Measurements from ENCODE around the gene ADSS2.
A peak's percentile ranks its signal among the peaks of the same experiment; 100 is the strongest.

ADSS2 gene

DNA sequence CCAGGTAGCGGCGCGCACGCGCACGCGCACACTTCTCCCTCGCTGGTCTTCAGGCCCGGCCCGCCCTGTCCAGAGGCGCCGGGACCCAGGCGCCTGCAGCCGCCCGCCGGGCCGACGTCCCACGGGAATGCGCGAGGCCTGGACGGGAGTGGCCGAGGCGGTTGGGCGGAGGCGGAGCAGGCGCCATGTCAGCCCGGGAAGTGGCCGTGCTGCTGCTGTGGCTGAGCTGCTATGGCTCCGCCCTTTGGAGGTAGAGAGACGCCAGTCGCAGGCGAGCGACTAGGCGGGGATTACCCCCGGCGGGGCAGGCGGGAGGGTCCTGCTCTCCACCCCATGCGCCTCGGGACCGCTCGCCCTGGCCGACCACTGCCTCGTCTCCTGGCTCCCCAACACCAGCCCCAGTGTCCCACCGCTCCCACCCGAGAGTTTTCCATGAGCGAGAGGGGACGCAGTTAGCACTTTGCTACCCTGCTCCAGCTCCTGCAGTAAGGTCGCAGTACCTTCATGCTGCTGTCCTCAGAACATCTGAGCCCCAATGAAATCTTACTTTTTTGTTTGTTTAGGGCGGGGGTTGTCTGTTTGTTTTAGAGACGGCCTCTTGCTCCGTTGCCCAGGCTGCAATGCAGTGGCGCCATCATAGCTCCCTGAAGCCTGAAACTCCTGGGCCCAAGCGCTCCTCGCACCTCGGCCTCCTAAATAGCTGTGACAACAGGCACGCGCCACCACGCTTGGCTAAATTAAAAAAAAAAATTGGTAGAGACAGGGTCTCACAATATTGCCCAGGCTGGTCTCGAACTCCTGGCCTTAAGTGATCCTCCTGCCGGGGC lies 9.7 kb upstream of the ADSS2 start, which contains the start of gene CATSPERE (continued):
- TF ChIP-seq ZBTB17 (tag by site-specific recombination; IDR thresholded peaks at IDR 0.05): peak; percentile 32; the same call in 1 of the 2 replicates
- TF ChIP-seq ZNF423 (tag by site-specific recombination; IDR thresholded peaks at IDR 0.05): peak; percentile 98
- peak; percentile 82 for TF ChIP-seq ZNF335 (tag by site-specific recombination; conservative IDR thresholded peaks at IDR 0.05)
- TF ChIP-seq ZNF600 (tag by site-specific recombination; IDR thresholded peaks at IDR 0.05): peak; percentile 97
- TF ChIP-seq ZNF140 (tag by site-specific recombination; IDR thresholded peaks at IDR 0.05): no peak
- 0 out of 2 replicates have a peak, but pooled peaks have one; percentile 48 for TF ChIP-seq ZNF121 (tag by site-specific recombination; IDR thresholded peaks at IDR 0.05)
- no peak for TF ChIP-seq PRDM1 (tag by site-specific recombination; IDR thresholded peaks at IDR 0.05)
- TF ChIP-seq SALL2 (tag by site-specific recombination; IDR thresholded peaks at IDR 0.05; ENCODE audit: borderline replicate concordance): no peak
- TF ChIP-seq, protein P1, sequence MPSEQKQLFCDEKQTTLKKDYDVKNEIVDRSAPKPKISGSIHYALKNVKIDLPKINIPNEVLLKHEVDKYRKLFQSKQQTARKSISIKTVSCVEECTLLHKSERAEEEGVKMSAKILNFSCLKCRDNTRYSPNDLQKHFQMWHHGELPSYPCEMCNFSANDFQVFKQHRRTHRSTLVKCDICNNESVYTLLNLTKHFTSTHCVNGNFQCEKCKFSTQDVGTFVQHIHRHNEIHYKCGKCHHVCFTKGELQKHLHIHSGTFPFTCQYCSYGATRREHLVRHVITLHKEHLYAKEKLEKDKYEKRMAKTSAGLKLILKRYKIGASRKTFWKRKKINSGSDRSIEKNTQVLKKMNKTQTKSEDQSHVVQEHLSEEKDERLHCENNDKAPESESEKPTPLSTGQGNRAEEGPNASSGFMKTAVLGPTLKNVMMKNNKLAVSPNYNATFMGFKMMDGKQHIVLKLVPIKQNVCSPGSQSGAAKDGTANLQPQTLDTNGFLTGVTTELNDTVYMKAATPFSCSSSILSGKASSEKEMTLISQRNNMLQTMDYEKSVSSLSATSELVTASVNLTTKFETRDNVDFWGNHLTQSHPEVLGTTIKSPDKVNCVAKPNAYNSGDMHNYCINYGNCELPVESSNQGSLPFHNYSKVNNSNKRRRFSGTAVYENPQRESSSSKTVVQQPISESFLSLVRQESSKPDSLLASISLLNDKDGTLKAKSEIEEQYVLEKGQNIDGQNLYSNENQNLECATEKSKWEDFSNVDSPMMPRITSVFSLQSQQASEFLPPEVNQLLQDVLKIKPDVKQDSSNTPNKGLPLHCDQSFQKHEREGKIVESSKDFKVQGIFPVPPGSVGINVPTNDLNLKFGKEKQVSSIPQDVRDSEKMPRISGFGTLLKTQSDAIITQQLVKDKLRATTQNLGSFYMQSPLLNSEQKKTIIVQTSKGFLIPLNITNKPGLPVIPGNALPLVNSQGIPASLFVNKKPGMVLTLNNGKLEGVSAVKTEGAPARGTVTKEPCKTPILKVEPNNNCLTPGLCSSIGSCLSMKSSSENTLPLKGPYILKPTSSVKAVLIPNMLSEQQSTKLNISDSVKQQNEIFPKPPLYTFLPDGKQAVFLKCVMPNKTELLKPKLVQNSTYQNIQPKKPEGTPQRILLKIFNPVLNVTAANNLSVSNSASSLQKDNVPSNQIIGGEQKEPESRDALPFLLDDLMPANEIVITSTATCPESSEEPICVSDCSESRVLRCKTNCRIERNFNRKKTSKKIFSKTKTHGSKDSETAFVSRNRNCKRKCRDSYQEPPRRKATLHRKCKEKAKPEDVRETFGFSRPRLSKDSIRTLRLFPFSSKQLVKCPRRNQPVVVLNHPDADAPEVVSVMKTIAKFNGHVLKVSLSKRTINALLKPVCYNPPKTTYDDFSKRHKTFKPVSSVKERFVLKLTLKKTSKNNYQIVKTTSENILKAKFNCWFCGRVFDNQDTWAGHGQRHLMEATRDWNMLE (tag by site-specific recombination; conservative IDR thresholded peaks at IDR 0.05; ENCODE audit: low read depth): 0 out of 2 replicates have a peak, but pooled peaks have one; percentile 22
- 0 out of 2 replicates have a peak, but pooled peaks have one; percentile 4 for TF ChIP-seq ZNF341 (tag by site-specific recombination; IDR thresholded peaks at IDR 0.05; ENCODE audit: low read depth)
- no peak for TF ChIP-seq TCF7L2 (IDR thresholded peaks at IDR 0.05; ENCODE audit: borderline replicate concordance, low read depth, low read length)
- TF ChIP-seq ZNF211 (tag by site-specific recombination; IDR thresholded peaks at IDR 0.05; ENCODE audit: low read depth): no peak
- TF ChIP-seq, protein P2, sequence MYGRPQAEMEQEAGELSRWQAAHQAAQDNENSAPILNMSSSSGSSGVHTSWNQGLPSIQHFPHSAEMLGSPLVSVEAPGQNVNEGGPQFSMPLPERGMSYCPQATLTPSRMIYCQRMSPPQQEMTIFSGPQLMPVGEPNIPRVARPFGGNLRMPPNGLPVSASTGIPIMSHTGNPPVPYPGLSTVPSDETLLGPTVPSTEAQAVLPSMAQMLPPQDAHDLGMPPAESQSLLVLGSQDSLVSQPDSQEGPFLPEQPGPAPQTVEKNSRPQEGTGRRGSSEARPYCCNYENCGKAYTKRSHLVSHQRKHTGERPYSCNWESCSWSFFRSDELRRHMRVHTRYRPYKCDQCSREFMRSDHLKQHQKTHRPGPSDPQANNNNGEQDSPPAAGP (tag by site-specific recombination; IDR thresholded peaks at IDR 0.05): peak; percentile 76; the same call in 1 of the 2 replicates
- TF ChIP-seq ZNF629 (tag by site-specific recombination; IDR thresholded peaks at IDR 0.05): 0 out of 2 replicates have a peak, but pooled peaks have one; percentile 18
- peak; percentile 88 for TF ChIP-seq EGR2 (tag by site-specific recombination; IDR thresholded peaks at IDR 0.05; ENCODE audit: low read depth)
- TF ChIP-seq SETDB1 (IDR thresholded peaks at IDR 0.05; ENCODE audit: insufficient read length, low read length): no peak
- no peak for TF ChIP-seq ZNF292 (tag by site-specific recombination; IDR thresholded peaks at IDR 0.05; ENCODE audit: borderline replicate concordance, low read depth)
- TF ChIP-seq ZNF133 (tag by site-specific recombination; IDR thresholded peaks at IDR 0.05): no peak
- peak; percentile 79 for TF ChIP-seq ZNF785 (tag by site-specific recombination; IDR thresholded peaks at IDR 0.05)
- TF ChIP-seq, protein P3, sequence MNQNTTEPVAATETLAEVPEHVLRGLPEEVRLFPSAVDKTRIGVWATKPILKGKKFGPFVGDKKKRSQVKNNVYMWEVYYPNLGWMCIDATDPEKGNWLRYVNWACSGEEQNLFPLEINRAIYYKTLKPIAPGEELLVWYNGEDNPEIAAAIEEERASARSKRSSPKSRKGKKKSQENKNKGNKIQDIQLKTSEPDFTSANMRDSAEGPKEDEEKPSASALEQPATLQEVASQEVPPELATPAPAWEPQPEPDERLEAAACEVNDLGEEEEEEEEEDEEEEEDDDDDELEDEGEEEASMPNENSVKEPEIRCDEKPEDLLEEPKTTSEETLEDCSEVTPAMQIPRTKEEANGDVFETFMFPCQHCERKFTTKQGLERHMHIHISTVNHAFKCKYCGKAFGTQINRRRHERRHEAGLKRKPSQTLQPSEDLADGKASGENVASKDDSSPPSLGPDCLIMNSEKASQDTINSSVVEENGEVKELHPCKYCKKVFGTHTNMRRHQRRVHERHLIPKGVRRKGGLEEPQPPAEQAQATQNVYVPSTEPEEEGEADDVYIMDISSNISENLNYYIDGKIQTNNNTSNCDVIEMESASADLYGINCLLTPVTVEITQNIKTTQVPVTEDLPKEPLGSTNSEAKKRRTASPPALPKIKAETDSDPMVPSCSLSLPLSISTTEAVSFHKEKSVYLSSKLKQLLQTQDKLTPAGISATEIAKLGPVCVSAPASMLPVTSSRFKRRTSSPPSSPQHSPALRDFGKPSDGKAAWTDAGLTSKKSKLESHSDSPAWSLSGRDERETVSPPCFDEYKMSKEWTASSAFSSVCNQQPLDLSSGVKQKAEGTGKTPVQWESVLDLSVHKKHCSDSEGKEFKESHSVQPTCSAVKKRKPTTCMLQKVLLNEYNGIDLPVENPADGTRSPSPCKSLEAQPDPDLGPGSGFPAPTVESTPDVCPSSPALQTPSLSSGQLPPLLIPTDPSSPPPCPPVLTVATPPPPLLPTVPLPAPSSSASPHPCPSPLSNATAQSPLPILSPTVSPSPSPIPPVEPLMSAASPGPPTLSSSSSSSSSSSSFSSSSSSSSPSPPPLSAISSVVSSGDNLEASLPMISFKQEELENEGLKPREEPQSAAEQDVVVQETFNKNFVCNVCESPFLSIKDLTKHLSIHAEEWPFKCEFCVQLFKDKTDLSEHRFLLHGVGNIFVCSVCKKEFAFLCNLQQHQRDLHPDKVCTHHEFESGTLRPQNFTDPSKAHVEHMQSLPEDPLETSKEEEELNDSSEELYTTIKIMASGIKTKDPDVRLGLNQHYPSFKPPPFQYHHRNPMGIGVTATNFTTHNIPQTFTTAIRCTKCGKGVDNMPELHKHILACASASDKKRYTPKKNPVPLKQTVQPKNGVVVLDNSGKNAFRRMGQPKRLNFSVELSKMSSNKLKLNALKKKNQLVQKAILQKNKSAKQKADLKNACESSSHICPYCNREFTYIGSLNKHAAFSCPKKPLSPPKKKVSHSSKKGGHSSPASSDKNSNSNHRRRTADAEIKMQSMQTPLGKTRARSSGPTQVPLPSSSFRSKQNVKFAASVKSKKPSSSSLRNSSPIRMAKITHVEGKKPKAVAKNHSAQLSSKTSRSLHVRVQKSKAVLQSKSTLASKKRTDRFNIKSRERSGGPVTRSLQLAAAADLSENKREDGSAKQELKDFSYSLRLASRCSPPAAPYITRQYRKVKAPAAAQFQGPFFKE (tag by site-specific recombination; IDR thresholded peaks at IDR 0.05; ENCODE audit: borderline replicate concordance): no peak
- peak; percentile 44; the same call in 1 of the 2 replicates for TF ChIP-seq KLF16 (tag by site-specific recombination; IDR thresholded peaks at IDR 0.05)
- peak; percentile 13; the same call in 1 of the 2 replicates for TF ChIP-seq ZNF391 (tag by site-specific recombination; IDR thresholded peaks at IDR 0.05; ENCODE audit: borderline replicate concordance, low read depth)
- TF ChIP-seq ZNF558 (tag by site-specific recombination; IDR thresholded peaks at IDR 0.05): no peak
- TF ChIP-seq ZNF202 (tag by site-specific recombination; IDR thresholded peaks at IDR 0.05; ENCODE audit: borderline replicate concordance): no peak
- peak; percentile 47; the same call in 1 of the 2 replicates for TF ChIP-seq YY2 (tag by site-specific recombination; IDR thresholded peaks at IDR 0.05)
- TF ChIP-seq WT1 (tag by site-specific recombination; IDR thresholded peaks at IDR 0.05): peak; percentile 53
- TF ChIP-seq ZNF610 (tag by site-specific recombination; IDR thresholded peaks at IDR 0.05; ENCODE audit: borderline replicate concordance): peak; percentile 48; the same call in 1 of the 2 replicates
- peak; percentile 36; the same call in 1 of the 2 replicates for TF ChIP-seq ZNF146 (tag by site-specific recombination; IDR thresholded peaks at IDR 0.05)
